HEK293 (cell line): ENCODE results near the gene HIRIP3.
A peak's percentile ranks its signal among the peaks of the same experiment; 100 is the strongest.

Source experiments
- CTCF ChIP-seq: fragments of 450-650 bp; formaldehyde crosslinking; IDR thresholded peaks from 2 replicates; pipeline ENCODE4 v1.5.1; 2016; ENCODE audit warnings: missing biosample characterization, missing genetic modification characterization
- RBAK ChIP-seq: fragments of 450-650 bp; formaldehyde crosslinking; IDR thresholded peaks from 2 replicates; pipeline ENCODE4 v1.5.1; 2016; ENCODE audit warnings: missing biosample characterization, missing genetic modification characterization
- ZNF146 ChIP-seq: fragments of 450-650 bp; formaldehyde crosslinking; IDR thresholded peaks from 2 replicates; pipeline ENCODE4 v1.5.1; 2016; ENCODE audit warnings: missing biosample characterization, missing genetic modification characterization

DNA sequence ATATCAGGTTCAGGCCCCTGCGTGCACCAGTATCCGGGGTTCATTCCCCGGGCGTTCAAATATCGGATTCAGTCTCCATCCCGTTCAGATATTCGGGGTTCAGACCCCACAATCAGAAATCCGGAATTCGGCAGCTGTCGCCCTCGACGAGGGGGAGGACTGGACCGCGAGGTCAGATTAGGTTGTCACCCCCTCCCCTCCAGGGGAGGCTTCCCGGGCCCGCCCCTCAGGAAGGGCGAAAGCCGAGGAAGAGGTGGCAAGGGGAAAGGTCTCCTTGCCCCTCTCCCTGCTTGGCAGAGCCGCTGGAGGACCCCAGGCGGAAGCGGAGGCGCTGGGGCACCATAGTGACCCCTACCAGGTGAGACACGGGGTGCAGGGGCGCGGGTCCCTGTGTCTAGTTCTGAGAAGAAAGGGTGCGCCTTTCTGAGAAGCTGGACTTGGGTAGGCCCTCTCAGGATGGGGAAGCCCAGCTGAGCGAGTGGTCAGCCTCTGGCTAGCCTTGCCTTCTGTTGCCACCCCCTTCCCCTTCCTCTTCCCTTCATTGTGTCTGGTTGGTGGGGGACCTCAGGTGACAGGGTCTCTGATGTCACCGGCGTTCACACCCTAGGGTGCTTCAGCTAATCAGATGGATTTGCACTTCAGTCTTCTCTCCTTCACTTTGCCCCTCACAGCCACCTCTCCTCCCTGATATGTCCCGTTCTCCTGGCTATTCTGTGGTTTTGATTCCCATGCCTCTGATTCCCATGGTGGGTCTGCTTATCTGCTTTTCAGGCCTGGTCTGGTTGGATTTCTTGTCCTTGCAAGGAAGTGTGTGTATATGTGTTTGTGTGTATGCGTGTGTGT, 20.9 kb downstream of the HIRIP3 start:
- peak; percentile 18; the same call in 1 of the 2 replicates for TF ChIP-seq CTCF
- TF ChIP-seq ZNF146 (tag by site-specific recombination) = no peak
- TF ChIP-seq RBAK = no peak
